RWPE2 (cell line): Measurements from ENCODE around the gene NECTIN2.
A peak's percentile ranks its signal among the peaks of the same experiment; 100 is the strongest.

Source experiments
- ATAC-seq: fragments of 200-7000 bp; cut with Tn5 transposase; 3 replicates; pipeline ENCODE4 v1.9.1; 2021; ENCODE audit warnings: low read depth
- DNase-seq: peaks from one replicate; pipeline ENCODE4 v3.0.0-alpha.2; 2020; ENCODE audit warnings: low spot score
- H3K27ac ChIP-seq: fragments of 450-650 bp; 2 replicates; pipeline ENCODE4 v1.5.1; 2017; ENCODE audit warnings: mild to moderate bottlenecking; ENCODE audit not compliant: poor library complexity, severe bottlenecking
- H3K27me3 ChIP-seq: fragments of 250-450 bp; sonication (Bioruptor Pico); 2 replicates; pipeline ENCODE4 v1.5.1; 2021; ENCODE audit warnings: mild to moderate bottlenecking, moderate library complexity; ENCODE audit not compliant: insufficient read depth, poor library complexity, severe bottlenecking
- H3K36me3 ChIP-seq: fragments of 250-450 bp; sonication (Bioruptor Pico); 2 replicates; pipeline ENCODE4 v1.5.1; 2020; ENCODE audit warnings: low read depth, mild to moderate bottlenecking, moderate library complexity
- H3K4me1 ChIP-seq: fragments of 250-450 bp; sonication (Bioruptor Pico); 2 replicates; pipeline ENCODE4 v1.5.1; 2021; ENCODE audit warnings: mild to moderate bottlenecking, moderate library complexity; ENCODE audit not compliant: insufficient read depth, poor library complexity, severe bottlenecking
- H3K4me3 ChIP-seq: fragments of 250-450 bp; sonication (Bioruptor Pico); 2 replicates; pipeline ENCODE4 v1.5.1; 2021; ENCODE audit warnings: mild to moderate bottlenecking, moderate library complexity; ENCODE audit not compliant: severe bottlenecking
- H3K9me3 ChIP-seq: fragments of 250-450 bp; sonication (Bioruptor Pico); 2 replicates; pipeline ENCODE4 v1.5.1; 2021; ENCODE audit warnings: mild to moderate bottlenecking, moderate library complexity; ENCODE audit not compliant: severe bottlenecking
- TF ChIP-seq, protein P1 (sequence below): fragments of 450-650 bp; IDR thresholded peaks from one replicate; pipeline ENCODE4 v1.5.1; 2017; ENCODE audit warnings: mild to moderate bottlenecking, moderate library complexity; ENCODE audit not compliant: poor library complexity, severe bottlenecking

NECTIN2 gene

GRCh38 chr19:44890366-44891015 is 44.4 kb downstream of the NECTIN2 start:
- ATAC-seq (peak; percentile 85), DNase-seq (peak; percentile 100)
- no peaks in the 10 kb centered on the region for H3K27me3 ChIP-seq
- peaks cover 29% of the 10 kb centered on the region for H3K36me3 ChIP-seq
- TF ChIP-seq, protein P1, sequence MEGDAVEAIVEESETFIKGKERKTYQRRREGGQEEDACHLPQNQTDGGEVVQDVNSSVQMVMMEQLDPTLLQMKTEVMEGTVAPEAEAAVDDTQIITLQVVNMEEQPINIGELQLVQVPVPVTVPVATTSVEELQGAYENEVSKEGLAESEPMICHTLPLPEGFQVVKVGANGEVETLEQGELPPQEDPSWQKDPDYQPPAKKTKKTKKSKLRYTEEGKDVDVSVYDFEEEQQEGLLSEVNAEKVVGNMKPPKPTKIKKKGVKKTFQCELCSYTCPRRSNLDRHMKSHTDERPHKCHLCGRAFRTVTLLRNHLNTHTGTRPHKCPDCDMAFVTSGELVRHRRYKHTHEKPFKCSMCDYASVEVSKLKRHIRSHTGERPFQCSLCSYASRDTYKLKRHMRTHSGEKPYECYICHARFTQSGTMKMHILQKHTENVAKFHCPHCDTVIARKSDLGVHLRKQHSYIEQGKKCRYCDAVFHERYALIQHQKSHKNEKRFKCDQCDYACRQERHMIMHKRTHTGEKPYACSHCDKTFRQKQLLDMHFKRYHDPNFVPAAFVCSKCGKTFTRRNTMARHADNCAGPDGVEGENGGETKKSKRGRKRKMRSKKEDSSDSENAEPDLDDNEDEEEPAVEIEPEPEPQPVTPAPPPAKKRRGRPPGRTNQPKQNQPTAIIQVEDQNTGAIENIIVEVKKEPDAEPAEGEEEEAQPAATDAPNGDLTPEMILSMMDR: no peak
- H3K4me3 ChIP-seq: peak overlapping the region; percentile 22
- H3K9me3 ChIP-seq: no peaks in the 10 kb centered on the region
- peak overlapping the region; percentile 66 for H3K27ac ChIP-seq
- H3K4me1 ChIP-seq: peaks cover 6% of the 10 kb centered on the region

DNA sequence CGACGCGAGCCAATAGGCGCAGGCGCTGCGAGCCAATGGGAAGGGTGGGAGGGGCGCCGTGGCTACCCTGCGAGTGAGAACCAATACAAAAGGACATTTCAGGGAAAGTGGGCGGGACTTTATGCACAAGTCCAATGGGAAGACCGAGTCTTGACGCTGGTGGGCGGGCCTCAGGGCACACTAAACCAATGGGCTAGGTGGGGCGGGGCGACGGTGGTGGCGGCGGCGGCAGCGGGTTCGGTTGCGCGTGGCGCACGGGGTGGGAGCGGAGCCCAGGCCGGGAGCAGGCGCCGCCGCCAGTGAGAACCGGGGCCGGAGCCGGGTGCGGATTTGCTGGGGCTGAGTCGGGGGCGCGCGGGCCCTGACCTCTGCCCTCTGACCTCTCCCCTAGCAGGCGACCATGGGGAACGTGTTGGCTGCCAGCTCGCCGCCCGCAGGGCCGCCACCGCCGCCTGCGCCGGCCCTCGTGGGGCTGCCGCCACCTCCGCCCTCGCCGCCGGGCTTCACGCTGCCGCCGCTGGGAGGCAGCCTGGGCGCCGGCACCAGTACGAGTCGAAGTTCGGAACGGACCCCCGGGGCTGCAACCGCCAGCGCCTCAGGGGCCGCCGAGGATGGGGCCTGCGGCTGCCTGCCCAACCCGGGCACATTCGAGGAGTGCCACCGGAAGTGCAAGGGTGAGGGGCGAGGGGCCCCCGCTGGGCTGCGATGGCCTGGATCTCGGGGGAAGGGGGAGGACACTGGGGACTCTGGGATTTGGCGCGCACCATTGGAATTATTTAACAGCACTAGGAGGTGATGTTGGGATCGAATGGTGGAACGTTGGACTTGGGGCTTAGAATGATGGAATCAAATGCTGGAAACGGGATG is 45.2 kb downstream of the NECTIN2 start, which contains the start of gene TOMM40:
Gene TOMM40, plus strand, starts transcription at position 239 of the 867 bp plus-strand sequence. Its CDS starts 162 bp downstream, at position 401.
- no peak for ATAC-seq
- Histone ChIP-seq H3K27ac (peak within 1 kb of the TSS; percentile 66), H3K27me3 (no peaks in the 10 kb centered on the region), H3K36me3 (peaks cover 36% of the 10 kb centered on the region), H3K4me3 (peak within 1 kb of the TSS; percentile 91), H3K9me3 (no peaks in the 10 kb centered on the region), H3K4me1 (peaks cover 6% of the 10 kb centered on the region)
- DNase-seq: peak; percentile 99
- TF ChIP-seq, protein P1: no peak

GRCh38 chr19:44892932-44893331 is 46.8 kb downstream of the NECTIN2 start:
- H3K4me3 ChIP-seq: no peak overlapping the region
- no peaks in the 10 kb centered on the region for H3K27me3 ChIP-seq
- H3K36me3 ChIP-seq: peaks cover 49% of the 10 kb centered on the region
- no peaks in the 10 kb centered on the region for H3K9me3 ChIP-seq
- H3K4me1 ChIP-seq: peaks cover 6% of the 10 kb centered on the region
- no peak overlapping the region for H3K27ac ChIP-seq
- TF ChIP-seq, protein P1: no peak
- ATAC-seq (no peak), DNase-seq (no peak)

GRCh38 chr19:44893332-44894051 is 47.4 kb downstream of the NECTIN2 start:
- Histone ChIP-seq H3K4me1 (peaks cover 6% of the 10 kb centered on the region), H3K36me3 (peaks cover 51% of the 10 kb centered on the region), H3K9me3 (no peaks in the 10 kb centered on the region), H3K4me3 (no peak overlapping the region), H3K27ac (no peak overlapping the region), H3K27me3 (no peaks in the 10 kb centered on the region)
- no peak for DNase-seq
- ATAC-seq: no peak
- TF ChIP-seq, protein P1: no peak
